GM12872 (cell line): Measurements from ENCODE around the gene ZC2HC1C.

Source experiments
- TF ChIP-seq, protein P1 (sequence below): IDR thresholded peaks from 3 replicates; pipeline ENCODE4 v1.5.1; 2011; ENCODE audit warnings: low read depth, mild to moderate bottlenecking, low read length, moderate library complexity; ENCODE audit not compliant: insufficient read depth

The ZC2HC1C gene

DNA sequence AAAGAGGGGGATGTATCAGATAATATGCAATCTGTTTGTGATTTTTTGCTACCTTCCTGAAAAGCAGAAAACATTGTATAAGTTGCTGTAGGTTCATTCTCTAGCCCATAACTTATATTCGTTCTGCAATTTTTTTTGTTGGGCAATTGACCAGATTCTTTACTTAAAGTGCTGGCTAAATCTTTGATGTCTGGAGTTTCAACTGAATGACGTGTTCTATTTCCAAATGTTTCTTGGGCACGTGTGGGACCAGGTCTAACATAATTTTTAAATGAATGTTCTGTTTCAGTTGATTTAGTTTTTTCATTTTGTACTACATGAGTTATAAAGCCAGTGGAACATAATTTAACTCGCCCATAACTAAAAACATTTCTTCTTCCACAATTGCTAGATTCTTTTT, 21.9 kb upstream of the ZC2HC1C start:
- TF ChIP-seq, protein P1, sequence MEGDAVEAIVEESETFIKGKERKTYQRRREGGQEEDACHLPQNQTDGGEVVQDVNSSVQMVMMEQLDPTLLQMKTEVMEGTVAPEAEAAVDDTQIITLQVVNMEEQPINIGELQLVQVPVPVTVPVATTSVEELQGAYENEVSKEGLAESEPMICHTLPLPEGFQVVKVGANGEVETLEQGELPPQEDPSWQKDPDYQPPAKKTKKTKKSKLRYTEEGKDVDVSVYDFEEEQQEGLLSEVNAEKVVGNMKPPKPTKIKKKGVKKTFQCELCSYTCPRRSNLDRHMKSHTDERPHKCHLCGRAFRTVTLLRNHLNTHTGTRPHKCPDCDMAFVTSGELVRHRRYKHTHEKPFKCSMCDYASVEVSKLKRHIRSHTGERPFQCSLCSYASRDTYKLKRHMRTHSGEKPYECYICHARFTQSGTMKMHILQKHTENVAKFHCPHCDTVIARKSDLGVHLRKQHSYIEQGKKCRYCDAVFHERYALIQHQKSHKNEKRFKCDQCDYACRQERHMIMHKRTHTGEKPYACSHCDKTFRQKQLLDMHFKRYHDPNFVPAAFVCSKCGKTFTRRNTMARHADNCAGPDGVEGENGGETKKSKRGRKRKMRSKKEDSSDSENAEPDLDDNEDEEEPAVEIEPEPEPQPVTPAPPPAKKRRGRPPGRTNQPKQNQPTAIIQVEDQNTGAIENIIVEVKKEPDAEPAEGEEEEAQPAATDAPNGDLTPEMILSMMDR: no peak

DNA sequence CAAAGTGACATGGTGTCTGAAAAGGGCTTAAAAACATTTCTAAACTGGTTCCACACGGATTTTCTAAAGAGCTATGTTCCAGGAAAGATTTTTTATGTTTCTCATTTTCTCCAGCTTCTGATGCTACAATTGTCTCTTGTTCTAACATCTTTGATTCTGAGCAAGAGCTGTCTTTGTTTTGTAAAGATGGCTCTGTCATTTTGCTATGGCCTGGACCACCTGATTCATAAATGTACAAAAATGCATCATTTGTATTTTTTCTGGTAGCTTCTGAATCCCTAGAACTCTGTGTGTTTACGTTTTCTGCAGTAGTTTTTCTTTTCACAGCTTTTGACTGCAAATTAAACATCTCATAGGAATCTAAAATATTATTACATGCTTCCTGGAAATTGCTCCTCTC, 21.3 kb upstream of the ZC2HC1C start:
- TF ChIP-seq, protein P1: no peak

DNA sequence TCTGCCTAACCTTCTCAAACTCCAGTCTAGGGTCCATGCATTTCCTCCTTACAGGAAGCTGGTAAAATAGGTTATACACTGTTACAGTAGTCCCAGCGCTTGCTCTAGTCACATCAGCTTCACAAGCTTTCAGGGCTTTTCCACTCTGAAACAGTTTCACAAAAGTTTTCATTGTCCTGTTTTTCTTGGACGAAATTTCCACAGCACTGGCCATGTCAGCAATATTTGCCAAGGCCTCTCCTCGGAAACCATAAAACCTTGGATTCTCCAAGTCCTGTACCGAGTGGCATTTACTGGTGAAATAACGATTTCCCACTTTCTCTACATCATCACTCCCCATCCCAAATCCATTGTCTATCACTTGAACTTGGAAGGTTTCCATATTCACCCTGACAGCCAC, 20.3 kb upstream of the ZC2HC1C start:
- TF ChIP-seq, protein P1: no peak

DNA sequence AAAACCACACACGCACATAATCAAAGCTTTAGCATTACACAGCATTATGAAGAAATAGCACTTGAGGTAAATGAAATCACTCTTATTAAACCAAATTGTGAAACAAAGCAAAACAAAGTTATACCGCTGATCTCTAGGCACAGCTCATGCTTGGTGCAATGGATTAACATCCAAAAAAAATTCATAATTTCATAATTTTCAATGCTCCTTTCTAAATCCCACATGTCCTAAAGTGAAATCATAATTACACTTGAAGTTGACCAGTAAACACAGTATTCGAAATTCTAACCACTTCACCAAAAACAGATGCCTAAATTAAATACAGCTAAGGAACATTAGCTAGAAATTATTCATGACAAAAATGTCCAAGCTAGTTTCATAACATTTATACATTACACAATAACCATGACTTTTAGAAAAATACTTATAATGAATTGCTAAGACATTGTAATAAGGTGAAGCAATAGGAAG, 19.7 kb upstream of the ZC2HC1C start:
- TF ChIP-seq, protein P1: no peak

GRCh38 chr14:75050852-75051555, 18.4 kb upstream of the ZC2HC1C start, which contains the start of gene MLH3:
MLH3 (minus strand) TSS chr14:75051467; CDS start chr14:75049655, 1,812 bp downstream.
- TF ChIP-seq, protein P1: no peak

GRCh38 chr14:75051556-75051899, 17.9 kb upstream of the ZC2HC1C start:
- TF ChIP-seq, protein P1: no peak

DNA sequence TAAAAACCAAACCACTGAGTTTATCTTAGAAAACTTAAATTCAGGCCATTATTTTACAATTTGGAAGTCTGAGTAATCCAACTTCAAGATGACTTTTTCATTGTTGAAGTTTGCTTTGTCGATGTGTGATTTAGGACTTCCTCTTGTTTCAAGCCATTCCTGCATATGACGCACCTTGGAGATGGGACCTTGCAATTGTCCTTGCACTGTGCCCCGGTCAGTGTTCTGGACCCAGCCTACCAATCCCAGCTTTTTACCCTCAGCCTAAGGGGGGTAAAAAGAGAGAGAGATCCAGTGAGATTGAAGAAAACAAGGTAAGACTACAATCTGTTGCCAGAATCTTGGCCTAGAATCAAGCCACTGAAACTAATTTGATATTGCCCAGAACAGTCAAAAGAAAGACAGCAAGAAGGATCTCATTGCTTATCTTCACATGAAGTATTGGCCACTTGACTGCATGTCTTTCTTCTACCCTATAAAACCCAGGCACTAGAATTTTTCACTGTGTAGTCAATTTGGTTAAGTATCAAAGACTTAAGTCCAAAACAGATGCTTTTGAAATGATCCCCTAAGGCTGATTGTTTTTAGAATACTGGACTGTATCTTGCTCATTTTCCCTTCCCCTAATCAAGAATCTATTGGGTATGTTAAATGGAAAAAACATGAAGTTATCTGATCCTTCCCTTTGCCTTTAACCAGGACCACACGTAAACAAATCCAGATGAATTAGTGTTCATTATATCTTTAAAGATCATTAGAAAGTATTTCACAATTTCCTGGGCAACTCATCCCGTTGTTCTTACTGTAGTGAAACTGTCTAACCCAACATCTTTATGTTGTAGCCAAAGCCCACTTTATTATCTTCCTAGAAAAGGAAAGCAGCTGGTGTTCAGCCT, 15.8 kb upstream of the ZC2HC1C start:
- TF ChIP-seq, protein P1: no peak
